ENCODE measurements around the gene DENND11.

DNA sequence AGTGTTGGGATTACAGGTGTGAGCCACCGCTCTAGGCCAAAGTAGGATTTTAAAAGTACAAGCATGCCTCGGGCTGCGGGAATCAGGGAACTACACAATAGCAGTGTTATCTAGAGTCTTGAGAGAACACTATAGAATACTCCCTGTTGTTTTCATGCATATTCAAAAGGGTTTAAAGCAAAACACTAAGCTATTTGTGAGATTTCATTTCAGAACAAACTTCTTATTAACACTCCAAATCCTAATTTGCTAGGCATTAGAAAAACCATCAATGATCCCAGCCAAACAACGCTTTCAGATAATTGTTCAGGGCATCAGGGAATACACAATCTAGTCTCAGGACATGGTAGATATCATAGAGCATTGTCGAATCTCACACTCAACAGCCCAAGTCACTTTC is 13.9 kb downstream of the DENND11 start:
- no peak for TF ChIP-seq POLR2A (IDR thresholded peaks at IDR 0.05)
- TF ChIP-seq, protein P1, sequence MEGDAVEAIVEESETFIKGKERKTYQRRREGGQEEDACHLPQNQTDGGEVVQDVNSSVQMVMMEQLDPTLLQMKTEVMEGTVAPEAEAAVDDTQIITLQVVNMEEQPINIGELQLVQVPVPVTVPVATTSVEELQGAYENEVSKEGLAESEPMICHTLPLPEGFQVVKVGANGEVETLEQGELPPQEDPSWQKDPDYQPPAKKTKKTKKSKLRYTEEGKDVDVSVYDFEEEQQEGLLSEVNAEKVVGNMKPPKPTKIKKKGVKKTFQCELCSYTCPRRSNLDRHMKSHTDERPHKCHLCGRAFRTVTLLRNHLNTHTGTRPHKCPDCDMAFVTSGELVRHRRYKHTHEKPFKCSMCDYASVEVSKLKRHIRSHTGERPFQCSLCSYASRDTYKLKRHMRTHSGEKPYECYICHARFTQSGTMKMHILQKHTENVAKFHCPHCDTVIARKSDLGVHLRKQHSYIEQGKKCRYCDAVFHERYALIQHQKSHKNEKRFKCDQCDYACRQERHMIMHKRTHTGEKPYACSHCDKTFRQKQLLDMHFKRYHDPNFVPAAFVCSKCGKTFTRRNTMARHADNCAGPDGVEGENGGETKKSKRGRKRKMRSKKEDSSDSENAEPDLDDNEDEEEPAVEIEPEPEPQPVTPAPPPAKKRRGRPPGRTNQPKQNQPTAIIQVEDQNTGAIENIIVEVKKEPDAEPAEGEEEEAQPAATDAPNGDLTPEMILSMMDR (IDR thresholded peaks at IDR 0.05 in 4 of 5, conservative IDR thresholded peaks at IDR 0.05 in 1 of 5) = no peak
